IPS-18c (cell line): ENCODE results near the gene EMC10.
"Not testable (repeated sequence)": the region's sequence is repeated elsewhere in the genome, so short reads cannot be mapped to it uniquely, and the experiment has no call there.

ENCODE experiments used
- H3K4me3 ChIP-seq: 2 replicates; pipeline ENCODE4 v1.7.0; 2013; ENCODE audit warnings: low read depth, mild to moderate bottlenecking, low read length, moderate library complexity; ENCODE audit not compliant: insufficient read depth
- H3K9me3 ChIP-seq: one replicate; pipeline ENCODE4 v1.6.1; 2013; ENCODE audit warnings: mild to moderate bottlenecking, low read length, moderate library complexity; ENCODE audit not compliant: control insufficient read depth, insufficient read depth

Gene EMC10

GRCh38 chr19:50476224-50476906, at the start of gene EMC10, which contains the start of gene GARIN5A:
TSS of gene EMC10 (plus strand) at chr19:50476507. CDS start at chr19:50476545, 38 bp downstream.
TSS of gene GARIN5A (minus strand) at chr19:50476848. CDS start at chr19:50476388, 460 bp downstream.
- Histone ChIP-seq H3K9me3 (no peaks in the 10 kb centered on the region), H3K4me3 (peak within 1 kb of the TSS; percentile 85)

GRCh38 chr19:50427318-50427925, 48.9 kb upstream of the EMC10 start:
- H3K4me3 ChIP-seq: peak overlapping the region; percentile 31; the same call in 1 of the 2 replicates

GRCh38 chr19:50427997-50428425, 48.3 kb upstream of the EMC10 start:
- H3K9me3 ChIP-seq: no peaks in the 10 kb centered on the region
- peak overlapping the region; percentile 31; the same call in 1 of the 2 replicates for H3K4me3 ChIP-seq

More at GRCh38 chr19:50427318-50427925, 48.9 kb upstream of the EMC10 start:
- no peaks in the 10 kb centered on the region for H3K9me3 ChIP-seq

GRCh38 chr19:50428772-50429463, 47.4 kb upstream of the EMC10 start:
- Histone ChIP-seq H3K4me3 (no peak overlapping the region), H3K9me3 (no peaks in the 10 kb centered on the region)

- no peaks in the 10 kb centered on the region for H3K9me3 ChIP-seq
- H3K4me3 ChIP-seq: peak overlapping the region; percentile 50; the same call in 1 of the 2 replicates
Observed at GRCh38 chr19:50430888-50431342, 45.4 kb upstream of the EMC10 start.

GRCh38 chr19:50431343-50432220, 44.7 kb upstream of the EMC10 start:
- H3K4me3 ChIP-seq: peak overlapping the region; percentile 71
- no peaks in the 10 kb centered on the region for H3K9me3 ChIP-seq

GRCh38 chr19:50432221-50433028, 43.9 kb upstream of the EMC10 start, which contains the start of gene MYBPC2:
TSS of gene MYBPC2 (plus strand) at chr19:50432892. CDS start at chr19:50432954, 62 bp downstream.
- H3K9me3 ChIP-seq: no peaks in the 10 kb centered on the region
- H3K4me3 ChIP-seq: peak within 1 kb of the TSS; percentile 71

GRCh38 chr19:50433201-50434180, 42.8 kb upstream of the EMC10 start:
- Histone ChIP-seq H3K4me3 (peak overlapping the region; percentile 71; the same call in 1 of the 2 replicates), H3K9me3 (no peaks in the 10 kb centered on the region)

- Histone ChIP-seq H3K9me3 (no peaks in the 10 kb centered on the region), H3K4me3 (no peak overlapping the region)
Observed at GRCh38 chr19:50434525-50434924, 41.8 kb upstream of the EMC10 start.

- H3K9me3 ChIP-seq: no peaks in the 10 kb centered on the region
- no peak overlapping the region for H3K4me3 ChIP-seq
Observed at GRCh38 chr19:50435221-50435620, 41.1 kb upstream of the EMC10 start.

- H3K4me3 ChIP-seq: no peak overlapping the region
Observed at GRCh38 chr19:50435627-50436026, 40.7 kb upstream of the EMC10 start.

GRCh38 chr19:50437862-50438449, 38.4 kb upstream of the EMC10 start:
- Histone ChIP-seq H3K4me3 (no peak overlapping the region), H3K9me3 (no peaks in the 10 kb centered on the region)

More at GRCh38 chr19:50435627-50436026, 40.7 kb upstream of the EMC10 start:
- no peaks in the 10 kb centered on the region for H3K9me3 ChIP-seq

GRCh38 chr19:50439130-50439529, 37.2 kb upstream of the EMC10 start:
- not testable (repeated sequence) for H3K4me3 ChIP-seq, H3K9me3 ChIP-seq

- Histone ChIP-seq H3K4me3 (no peak overlapping the region), H3K9me3 (peaks cover 2% of the 10 kb centered on the region)
Observed at GRCh38 chr19:50444059-50444458, 32.2 kb upstream of the EMC10 start.

- H3K4me3 ChIP-seq: no peak overlapping the region
Observed at GRCh38 chr19:50447053-50447452, 29.3 kb upstream of the EMC10 start.

More at GRCh38 chr19:50447053-50447452, 29.3 kb upstream of the EMC10 start:
- peaks cover 2% of the 10 kb centered on the region for H3K9me3 ChIP-seq
